GM19452 (cell line): ENCODE results near the gene CTIF.

ENCODE experiments used
- ATAC-seq: cut with Tn5 transposase; IDR thresholded peaks from one replicate; pipeline ENCODE4 v1.9.1; 2021; ENCODE audit not compliant: unreplicated experiment

Gene CTIF

GRCh38 chr18:48721312-48721711 lies 182.5 kb downstream of the CTIF start:
- no peak for ATAC-seq

- ATAC-seq, result no peak
These were observed 184.2 kb downstream of the CTIF start for GRCh38 chr18:48723016-48723415.

- ATAC-seq, result no peak
These were observed 185.0 kb downstream of the CTIF start for GRCh38 chr18:48723837-48724236.

- no peak for ATAC-seq
These were observed 185.6 kb downstream of the CTIF start for GRCh38 chr18:48724442-48724841.

- no peak for ATAC-seq
These were observed 186.1 kb downstream of the CTIF start for GRCh38 chr18:48724939-48725338.

GRCh38 chr18:48725562-48725961 lies 186.7 kb downstream of the CTIF start:
- no peak for ATAC-seq

- no peak for ATAC-seq
These were observed 188.8 kb downstream of the CTIF start for GRCh38 chr18:48727681-48728080.

- ATAC-seq, result no peak
These were observed 189.5 kb downstream of the CTIF start for GRCh38 chr18:48728204-48728833.

- no peak for ATAC-seq
These were observed 190.6 kb downstream of the CTIF start for GRCh38 chr18:48729404-48729803.

GRCh38 chr18:48730010-48730409 lies 191.2 kb downstream of the CTIF start:
- ATAC-seq, result no peak

GRCh38 chr18:48732767-48733424 lies 194.1 kb downstream of the CTIF start:
- no peak for ATAC-seq

GRCh38 chr18:48733643-48734253 lies 194.9 kb downstream of the CTIF start:
- ATAC-seq, result no peak

- ATAC-seq, result no peak
These were observed 195.6 kb downstream of the CTIF start for GRCh38 chr18:48734460-48734859.

GRCh38 chr18:48735080-48735676 lies 196.3 kb downstream of the CTIF start:
- ATAC-seq, result no peak

- no peak for ATAC-seq
These were observed 196.9 kb downstream of the CTIF start for GRCh38 chr18:48735681-48736255.

GRCh38 chr18:48736321-48737260 lies 197.8 kb downstream of the CTIF start:
- ATAC-seq, result no peak

- ATAC-seq, result no peak
These were observed 200.6 kb downstream of the CTIF start for GRCh38 chr18:48739266-48740067.

- ATAC-seq, result no peak
These were observed 201.2 kb downstream of the CTIF start for GRCh38 chr18:48740068-48740440.

GRCh38 chr18:48740851-48741485 lies 202.1 kb downstream of the CTIF start:
- ATAC-seq, result no peak
